ENCODE measurements around the gene HDLBP. TPM values are rescaled to one million over a fixed set of nuclear protein-coding genes. Genes with fewer than 3 reads are reported as not detected.

HDLBP gene
- polyA plus RNA-seq, 3 donors, result 50.4 to 73.1 (median 69.9) TPM

DNA sequence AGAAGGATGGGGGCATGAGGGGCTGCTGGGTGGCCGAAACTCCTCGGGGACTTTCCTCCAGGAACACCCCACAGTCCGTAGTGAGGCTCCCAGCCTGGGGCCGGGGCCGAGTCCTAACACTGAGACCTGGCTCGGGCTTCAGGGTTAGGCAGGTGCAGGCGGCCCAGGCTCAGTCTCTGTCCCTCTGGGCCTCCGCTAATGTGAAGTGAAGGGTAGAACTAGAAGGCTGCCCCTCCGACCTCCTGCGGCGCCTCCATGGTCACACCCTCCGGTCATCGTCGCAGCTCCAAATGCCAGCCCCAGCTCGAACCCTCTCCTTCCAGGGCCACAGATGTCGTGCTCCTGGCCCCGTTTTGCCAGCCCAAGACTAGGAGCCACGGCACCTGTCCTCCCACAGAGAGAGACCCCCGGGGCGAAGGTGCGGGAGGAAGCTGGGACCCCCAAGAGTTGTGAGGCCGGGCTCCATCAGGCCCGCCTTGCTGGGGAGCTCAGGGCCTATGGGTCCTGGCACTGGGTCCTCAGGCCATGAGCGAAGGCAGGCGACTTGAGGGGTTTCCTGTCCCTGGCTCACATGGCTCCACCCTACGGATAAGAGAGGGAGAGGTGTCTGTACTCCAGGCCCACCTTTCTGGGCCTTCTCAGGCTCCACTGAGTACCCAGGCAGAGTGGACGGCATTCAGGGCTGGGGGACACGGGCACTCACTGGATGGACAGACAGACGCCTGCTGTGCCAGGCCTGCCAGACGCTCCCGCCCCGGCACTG, 126.2 kb downstream of the HDLBP start:
- no peak overlapping the region for H3K4me3 Mint-ChIP-seq
- no peaks in the 10 kb centered on the region for H3K4me1 Mint-ChIP-seq
- Histone ChIP-seq H3K9me3 (replicated peaks in 1 of 2; ENCODE audit: control insufficient read depth in 1 of 2, insufficient read depth in 1 of 2, low read length in 2 of 2) (no peaks in the 10 kb centered on the region), H3K4me3 (replicated peaks in 1 of 3; ENCODE audit: low read depth in 2 of 3, low read length in 3 of 3) (no peak overlapping the region), H3K9ac (ENCODE audit: insufficient read depth, low read length, poor library complexity, severe bottlenecking) (no peak overlapping the region), H3K79me2 (ENCODE audit: insufficient read depth, low read length) (no peaks in the 10 kb centered on the region), H3K27me3 (ENCODE audit: control insufficient read depth in 2 of 2, insufficient read depth in 2 of 2, low read length in 2 of 2) (no peaks in the 10 kb centered on the region), H3K4me2 (replicated peaks; ENCODE audit: extremely low read depth, low read length, poor library complexity, severe bottlenecking) (no peak overlapping the region), H3K4me1 (ENCODE audit: control insufficient read depth in 1 of 2, insufficient read depth in 2 of 2, low read length in 2 of 2) (no peaks in the 10 kb centered on the region), H3K36me3 (replicated peaks in 1 of 2; ENCODE audit: control insufficient read depth in 1 of 2, insufficient read depth in 2 of 2, low read length in 2 of 2) (no peaks in the 10 kb centered on the region), H3K27ac (ENCODE audit: low read depth in 1 of 2, low read length in 2 of 2) (no peak overlapping the region), H4K20me1 (ENCODE audit: insufficient read depth, low read length) (no peaks in the 10 kb centered on the region), H2AFZ (ENCODE audit: insufficient read depth, low read depth, low read length, poor library complexity, severe bottlenecking) (no peak overlapping the region)
- DNase-seq, result no peak
- peaks cover 0 to 1% (median 0%) of the 10 kb centered on the region in 7 donors for H3K9me3 Mint-ChIP-seq
- no peak overlapping the region for H3K27ac Mint-ChIP-seq
- peaks cover 0 to 2% (median 1%) of the 10 kb centered on the region in 3 donors for H3K27me3 Mint-ChIP-seq (ENCODE audit: low read depth in 3 of 3)
- WGBS (ENCODE audit: insufficient coverage), result 94% methylated on average over 30 of the region's 32 CpGs
- TF ChIP-seq CTCF (IDR thresholded peaks at IDR 0.05), result no peak
- intact Hi-C loops (cut with micrococcal nuclease), result no loop called here
- peaks cover 0 to 2% of the 10 kb centered on the region in 2 donors for H3K36me3 Mint-ChIP-seq

GRCh38 chr2:241188361-241189092, 126.9 kb downstream of the HDLBP start, which contains the start of gene ANO7:
Gene ANO7, plus strand, starts transcription at chr2:241188677. Its CDS starts 1,387 bp downstream, at chr2:241190064.
- Histone ChIP-seq H3K4me1 (ENCODE audit: control insufficient read depth in 1 of 2, insufficient read depth in 2 of 2, low read length in 2 of 2) (no peaks in the 10 kb centered on the region), H3K36me3 (replicated peaks in 1 of 2; ENCODE audit: control insufficient read depth in 1 of 2, insufficient read depth in 2 of 2, low read length in 2 of 2) (peaks cover 0 to 2% of the 10 kb centered on the region in 2 donors), H3K79me2 (ENCODE audit: insufficient read depth, low read length) (no peaks in the 10 kb centered on the region), H2AFZ (ENCODE audit: insufficient read depth, low read depth, low read length, poor library complexity, severe bottlenecking) (no peak within 1 kb of the TSS), H3K9me3 (replicated peaks in 1 of 2; ENCODE audit: control insufficient read depth in 1 of 2, insufficient read depth in 1 of 2, low read length in 2 of 2) (no peaks in the 10 kb centered on the region), H4K20me1 (ENCODE audit: insufficient read depth, low read length) (no peaks in the 10 kb centered on the region), H3K4me2 (replicated peaks; ENCODE audit: extremely low read depth, low read length, poor library complexity, severe bottlenecking) (no peak within 1 kb of the TSS), H3K27ac (ENCODE audit: low read depth in 1 of 2, low read length in 2 of 2) (no peak within 1 kb of the TSS), H3K27me3 (ENCODE audit: control insufficient read depth in 2 of 2, insufficient read depth in 2 of 2, low read length in 2 of 2) (no peaks in the 10 kb centered on the region), H3K9ac (ENCODE audit: insufficient read depth, low read length, poor library complexity, severe bottlenecking) (no peak within 1 kb of the TSS), H3K4me3 (replicated peaks in 1 of 3; ENCODE audit: low read depth in 2 of 3, low read length in 3 of 3) (no peak within 1 kb of the TSS)
- DNase-seq, result no peak
- peaks cover 0 to 1% (median 0%) of the 10 kb centered on the region in 7 donors for H3K9me3 Mint-ChIP-seq
- 88% methylated on average over 14 of the region's 21 CpGs for WGBS (ENCODE audit: insufficient coverage)
- intact Hi-C loops (cut with micrococcal nuclease), result no loop called here
- peaks cover 5 to 7% of the 10 kb centered on the region in 2 donors for H3K36me3 Mint-ChIP-seq
- no peak for TF ChIP-seq CTCF (IDR thresholded peaks at IDR 0.05)
- no peak within 1 kb of the TSS for H3K4me3 Mint-ChIP-seq
- no peaks in the 10 kb centered on the region for H3K4me1 Mint-ChIP-seq
- no peak within 1 kb of the TSS for H3K27ac Mint-ChIP-seq
- H3K27me3 Mint-ChIP-seq (ENCODE audit: low read depth in 3 of 3), result peaks cover 0 to 2% (median 1%) of the 10 kb centered on the region in 3 donors
